Medulla oblongata (tissue), 1 donor: ENCODE results near the gene FGGY.
A peak's percentile ranks its signal among the peaks of the same experiment; 100 is the strongest.

ENCODE experiments used
- DNase-seq: peaks from one replicate; pipeline ENCODE4 v3.0.0-alpha.2; 2015; ENCODE audit errors: extremely low spot score

The FGGY gene

DNA sequence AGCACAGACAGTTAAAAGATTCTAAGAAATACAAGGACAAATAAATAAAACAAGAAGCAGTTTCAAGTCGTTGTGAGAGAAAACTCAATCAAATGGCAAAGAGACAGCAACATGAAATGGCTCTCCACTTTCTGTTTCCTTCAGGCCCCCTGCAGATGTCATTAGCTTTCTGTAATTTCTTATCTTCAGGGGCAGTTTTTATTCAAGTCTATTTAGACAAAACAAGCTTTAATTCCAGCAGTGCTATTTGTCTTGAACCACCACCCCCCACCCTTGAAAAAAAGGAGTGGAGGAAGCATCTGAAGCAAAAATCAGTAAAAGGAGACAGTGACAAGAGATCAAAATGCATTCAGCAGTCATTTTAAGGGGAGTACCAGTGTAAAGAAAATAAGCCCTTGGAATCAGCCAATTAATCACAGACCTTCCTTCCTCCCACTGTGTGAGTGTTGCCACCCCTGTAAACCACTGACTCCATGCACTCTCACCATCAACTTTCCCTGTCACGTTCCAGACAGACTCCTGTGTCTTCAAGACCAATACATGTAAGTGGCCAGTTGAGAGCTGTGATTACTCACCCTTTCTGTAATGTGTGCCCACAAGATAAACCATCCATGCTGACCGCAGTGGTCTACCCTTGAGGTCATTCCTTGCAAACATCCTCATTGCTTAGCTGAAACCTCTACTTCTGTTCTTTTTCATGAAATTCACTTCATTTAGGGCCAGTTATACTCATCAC lies 381.8 kb downstream of the FGGY start:
- DNase-seq: no peak

DNA sequence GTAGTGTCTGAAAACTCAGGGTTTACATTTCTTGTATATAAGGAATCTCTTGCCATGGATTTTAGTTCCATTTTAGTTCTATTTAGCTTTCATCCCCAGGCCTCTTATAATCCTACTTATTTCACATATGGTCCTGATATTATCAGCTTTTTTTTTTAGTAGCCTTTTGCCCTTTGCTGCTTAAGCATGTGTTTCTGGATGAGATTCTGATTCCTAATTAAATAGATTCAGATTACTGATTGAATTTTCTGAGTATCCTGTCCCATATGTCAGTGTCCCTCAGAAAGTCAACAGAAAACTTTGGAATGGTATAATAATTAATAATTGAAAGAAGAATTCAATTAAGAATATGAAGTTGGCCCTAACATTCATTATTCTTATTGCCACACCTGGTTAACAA lies 383.1 kb downstream of the FGGY start:
- DNase-seq: no peak

DNA sequence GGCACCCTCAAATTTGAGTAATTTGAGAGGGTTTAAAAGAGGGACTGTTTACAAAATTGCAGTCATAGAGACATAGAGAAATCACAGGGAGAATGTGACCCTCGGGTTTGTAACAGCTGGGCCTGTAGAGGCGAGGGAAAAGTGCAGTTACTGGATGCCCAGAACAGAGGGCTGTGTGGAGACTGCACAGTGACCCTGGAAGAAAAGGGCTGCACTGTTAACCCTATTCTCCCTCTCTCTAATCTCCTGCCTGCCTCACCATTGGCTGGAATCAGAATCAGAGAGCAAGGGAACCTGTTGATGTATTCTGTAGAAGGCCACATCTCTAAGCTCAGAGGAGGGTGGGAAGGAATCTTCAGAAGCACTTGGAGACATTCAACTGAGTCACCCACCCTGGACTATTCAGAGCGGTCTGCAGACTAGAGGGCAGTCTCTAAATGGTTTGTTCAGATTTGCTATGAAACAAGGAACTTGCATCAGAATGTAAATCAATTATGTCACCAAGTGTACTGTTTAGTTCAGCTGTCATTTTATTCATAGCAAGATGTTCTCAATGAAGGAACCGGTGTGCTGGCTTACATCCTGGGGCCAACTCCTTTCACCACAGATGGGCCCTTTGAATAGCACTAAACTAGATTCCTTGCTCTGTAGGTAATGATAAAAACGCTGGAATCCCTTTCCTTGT lies 385.6 kb downstream of the FGGY start:
- no peak for DNase-seq

DNA sequence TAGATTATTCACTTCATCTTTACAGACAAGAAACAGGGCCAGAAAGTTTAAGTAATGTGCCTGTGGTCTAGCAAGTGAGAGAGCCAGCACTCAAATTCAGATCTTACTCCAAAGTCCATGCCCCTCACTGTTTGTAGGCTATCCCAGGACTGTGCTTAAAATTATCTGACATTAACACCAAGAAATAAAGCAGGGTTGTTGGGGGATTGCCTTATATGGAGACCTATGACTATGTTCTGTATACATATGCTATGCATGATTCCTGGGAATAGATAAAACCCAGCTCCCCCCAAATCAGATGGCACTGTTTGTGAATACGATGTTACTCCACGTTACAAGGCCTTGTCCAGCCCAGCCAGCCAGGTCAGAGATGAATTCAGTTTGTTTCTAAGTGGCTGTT lies 386.3 kb downstream of the FGGY start:
- DNase-seq: no peak

DNA sequence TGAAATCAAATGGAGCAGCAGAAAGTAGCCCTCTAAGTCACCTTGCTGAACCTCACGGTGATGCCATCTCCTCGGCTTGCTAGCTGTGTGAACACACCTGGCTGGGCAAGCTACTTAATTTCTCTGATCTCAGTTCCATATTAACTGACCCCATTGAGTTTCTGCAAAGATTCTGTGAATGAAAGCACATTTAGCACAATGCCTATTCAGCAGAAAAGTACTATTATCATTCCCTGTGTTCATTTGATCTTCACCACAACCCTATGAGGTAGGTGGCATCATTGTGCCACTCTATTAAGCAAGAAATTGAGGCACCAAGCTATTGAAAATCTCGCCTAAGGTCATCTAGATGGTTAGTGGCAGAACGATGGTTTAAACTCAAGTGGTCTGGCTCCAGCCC lies 387.8 kb downstream of the FGGY start:
- no peak for DNase-seq

DNA sequence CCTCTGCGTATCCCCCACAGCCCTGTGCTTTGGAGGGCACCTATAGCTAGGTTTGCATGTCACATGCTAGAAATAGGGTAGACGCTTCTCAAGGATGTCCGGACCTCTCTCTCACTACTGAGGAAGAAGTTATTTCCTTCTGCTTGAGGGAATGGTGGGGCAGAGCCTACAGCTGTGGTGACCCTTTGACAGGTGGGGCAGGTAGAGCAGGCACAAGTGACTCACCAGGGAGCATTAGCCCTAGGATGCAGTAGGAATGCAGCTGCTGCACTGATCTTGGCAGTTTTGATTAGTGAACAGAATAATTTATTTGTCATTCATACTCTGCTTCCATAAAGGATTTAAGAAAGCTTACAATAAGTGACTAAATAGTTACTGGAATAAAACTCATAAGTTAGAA lies 388.2 kb downstream of the FGGY start:
- no peak for DNase-seq

DNA sequence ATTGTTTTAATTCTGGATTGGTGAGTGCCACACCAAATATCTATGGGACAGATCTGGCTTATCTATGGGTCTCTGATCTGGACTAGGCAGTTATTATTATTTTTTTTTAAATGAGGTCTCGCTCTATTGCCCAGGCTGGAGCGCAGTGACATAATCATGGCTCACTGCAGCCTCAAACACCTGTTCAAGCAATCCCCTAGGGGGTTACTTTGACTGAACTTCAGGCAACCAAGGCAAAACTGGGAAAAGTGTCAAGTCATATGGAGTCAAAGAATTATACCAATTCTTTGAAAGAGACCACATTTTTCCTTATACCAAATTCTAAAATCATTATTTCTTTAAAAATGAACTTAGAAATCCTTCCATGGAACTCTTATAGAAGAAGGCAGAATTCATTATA lies 388.8 kb downstream of the FGGY start:
- DNase-seq: no peak

DNA sequence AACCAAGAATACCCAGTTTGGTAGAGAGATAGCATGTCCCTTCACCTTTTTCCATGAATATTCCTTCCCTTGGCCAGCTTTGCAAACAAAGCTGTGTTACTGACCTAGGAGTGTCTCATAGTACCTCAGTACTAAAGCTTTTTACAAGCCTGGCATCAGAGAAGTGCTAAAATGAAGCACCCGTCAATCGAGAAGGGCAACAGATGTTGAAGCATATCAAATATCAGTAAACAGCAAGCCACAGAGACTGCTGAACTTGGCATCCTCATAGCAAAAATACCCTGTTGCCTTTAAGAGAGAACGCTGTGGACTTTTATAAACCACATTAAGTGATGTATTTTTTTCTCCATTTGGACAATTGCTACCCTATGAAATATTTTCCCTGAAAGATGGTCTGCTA lies 389.3 kb downstream of the FGGY start:
- DNase-seq: no peak

DNA sequence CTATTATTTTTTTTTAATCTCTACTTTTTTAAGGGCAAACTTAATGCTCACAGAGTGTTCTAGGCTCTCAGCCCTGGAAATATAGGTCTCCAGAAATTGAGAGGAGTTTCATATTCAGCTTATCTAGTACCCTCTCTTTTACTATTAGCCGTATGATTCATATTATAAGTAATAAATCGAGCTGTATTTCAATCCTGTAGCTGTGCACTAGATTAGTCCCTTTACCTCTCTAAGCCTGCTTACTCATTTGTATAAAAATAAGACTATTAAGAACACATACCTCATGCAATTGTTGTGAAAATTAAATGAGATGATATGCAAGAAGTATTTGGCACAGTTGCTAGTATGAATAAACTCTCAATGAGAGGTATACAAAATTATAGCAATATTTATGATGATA lies 389.7 kb downstream of the FGGY start:
- DNase-seq: no peak

DNA sequence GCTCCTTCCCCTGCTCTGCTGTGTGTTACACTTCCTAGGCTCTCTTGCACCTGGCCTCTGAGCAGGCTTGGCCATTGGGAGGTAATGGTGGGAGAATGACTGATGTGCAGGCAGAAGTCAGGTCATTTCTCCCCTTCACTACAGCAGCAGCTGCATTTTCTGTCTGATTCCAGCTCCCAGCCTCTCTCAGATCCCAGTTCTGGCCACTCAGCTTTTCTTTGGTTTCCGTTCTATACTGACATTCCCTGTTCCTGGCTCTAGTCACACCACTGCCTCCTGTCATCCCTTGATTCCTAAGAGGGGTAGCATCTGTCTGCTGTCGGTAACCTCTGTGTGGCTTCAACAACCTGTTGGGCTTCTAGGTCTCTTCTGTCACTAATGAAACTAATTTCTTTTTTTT lies 390.2 kb downstream of the FGGY start:
- no peak for DNase-seq

DNA sequence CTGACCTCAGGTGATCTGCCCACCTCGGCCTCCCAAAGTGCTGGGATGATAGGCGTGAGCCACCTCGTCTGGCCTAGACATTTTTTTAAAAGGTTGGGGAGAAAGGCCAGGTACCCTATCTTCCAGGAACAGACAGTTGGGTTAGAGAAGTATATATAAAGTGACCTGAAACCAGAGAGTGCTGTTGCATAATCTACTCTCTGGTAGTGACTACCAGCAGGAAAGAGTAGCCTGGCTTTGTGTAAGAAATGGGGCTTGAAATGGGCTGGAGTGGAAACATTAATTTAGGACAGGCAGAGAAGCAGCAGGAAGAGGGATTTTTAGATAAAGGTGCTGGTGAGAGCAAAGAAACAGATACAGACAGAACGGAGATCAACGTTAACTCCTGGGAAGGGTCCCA lies 392.1 kb downstream of the FGGY start:
- DNase-seq: no peak

DNA sequence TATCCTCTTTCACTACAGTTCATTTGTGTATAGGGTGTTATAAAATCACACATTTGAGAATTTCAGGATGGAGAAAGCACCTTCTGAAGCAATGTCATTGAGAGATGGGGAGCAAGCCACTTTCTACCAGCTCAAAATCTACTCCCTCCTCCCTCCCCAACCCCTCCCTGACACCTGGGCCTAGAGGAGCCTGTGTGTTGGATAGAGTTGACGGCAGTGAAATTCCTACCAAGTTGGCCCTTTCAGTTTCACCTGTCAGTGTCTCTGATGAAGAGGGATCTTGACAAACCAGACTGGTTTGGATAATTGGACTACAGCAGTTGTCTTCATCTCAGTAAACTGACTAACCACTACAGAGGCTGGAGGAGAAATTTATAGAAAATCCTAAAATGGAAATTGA lies 392.8 kb downstream of the FGGY start:
- no peak for DNase-seq

DNA sequence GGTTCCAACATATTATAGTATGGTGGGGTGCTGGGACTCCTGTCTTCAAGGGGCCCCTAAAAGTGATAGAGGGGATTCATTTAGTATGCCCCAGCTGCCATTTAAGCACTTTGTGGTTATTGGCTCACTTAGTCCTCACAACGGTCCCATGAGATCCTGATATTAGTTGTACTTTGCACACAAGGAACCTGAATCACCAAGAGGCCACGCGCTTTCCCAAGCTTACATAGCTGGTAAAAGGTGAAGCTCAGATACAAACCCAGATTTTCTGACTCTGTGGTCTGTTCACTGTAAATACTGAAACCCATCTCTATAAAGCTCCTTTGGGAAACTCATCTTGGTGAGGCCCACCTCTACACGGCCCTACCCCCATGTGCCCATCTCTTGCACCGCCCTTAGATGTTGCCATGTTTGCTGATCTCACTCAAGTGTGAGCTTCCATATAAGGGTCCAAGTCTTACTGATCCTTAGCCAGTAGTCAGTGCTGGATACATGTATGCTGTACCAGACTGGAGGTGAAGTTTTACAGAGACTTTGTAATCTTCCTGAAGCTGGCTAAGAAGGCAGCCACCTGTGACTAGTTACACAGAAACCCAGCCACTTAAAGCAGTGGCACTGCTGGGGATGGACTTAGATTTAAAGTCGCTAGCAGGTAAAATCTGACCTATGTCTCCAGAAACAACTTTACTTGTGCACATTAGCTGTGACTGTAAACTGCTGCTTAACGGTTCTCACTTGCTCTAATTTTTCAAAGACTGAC lies 393.5 kb downstream of the FGGY start:
- DNase-seq: no peak

DNA sequence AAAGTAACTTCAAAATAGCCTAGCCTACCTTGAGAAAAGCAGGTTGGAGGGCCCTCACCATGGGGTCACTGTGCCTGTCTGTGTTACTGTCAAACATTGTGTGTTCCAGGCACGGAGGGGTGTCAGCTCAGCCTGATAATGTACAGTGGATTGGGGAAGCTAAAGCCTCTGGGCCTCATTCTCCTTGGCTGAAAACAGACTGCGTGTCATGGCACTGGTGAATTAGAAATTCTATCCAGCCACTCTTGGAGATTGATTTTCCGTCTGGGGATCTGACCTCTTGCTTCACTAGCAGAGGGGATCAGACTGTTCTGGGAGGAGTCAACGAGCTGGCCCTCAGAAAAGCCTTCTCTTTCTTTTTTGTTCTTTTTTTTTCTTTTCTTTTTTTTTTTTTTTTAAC lies 394.4 kb downstream of the FGGY start:
- no peak for DNase-seq

DNA sequence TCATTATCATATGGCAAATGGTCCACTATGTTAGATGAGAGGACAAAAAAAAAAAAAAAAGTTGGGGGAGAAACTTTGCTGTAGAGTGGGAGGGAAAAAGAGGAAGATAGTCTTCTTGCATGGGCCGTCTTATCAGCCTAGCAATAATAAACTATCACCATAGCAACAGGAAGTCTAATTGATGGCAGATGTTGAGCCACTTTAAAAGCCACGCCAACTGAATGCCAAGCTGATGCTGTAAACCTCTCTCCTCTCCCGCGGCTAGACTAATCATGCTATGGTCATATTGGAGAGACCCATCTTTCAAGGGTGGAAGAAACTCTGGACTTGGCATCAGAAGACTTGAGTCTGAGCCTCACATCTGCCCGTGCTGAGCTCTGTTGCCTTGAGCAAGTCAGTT lies 395.7 kb downstream of the FGGY start:
- DNase-seq: no peak

DNA sequence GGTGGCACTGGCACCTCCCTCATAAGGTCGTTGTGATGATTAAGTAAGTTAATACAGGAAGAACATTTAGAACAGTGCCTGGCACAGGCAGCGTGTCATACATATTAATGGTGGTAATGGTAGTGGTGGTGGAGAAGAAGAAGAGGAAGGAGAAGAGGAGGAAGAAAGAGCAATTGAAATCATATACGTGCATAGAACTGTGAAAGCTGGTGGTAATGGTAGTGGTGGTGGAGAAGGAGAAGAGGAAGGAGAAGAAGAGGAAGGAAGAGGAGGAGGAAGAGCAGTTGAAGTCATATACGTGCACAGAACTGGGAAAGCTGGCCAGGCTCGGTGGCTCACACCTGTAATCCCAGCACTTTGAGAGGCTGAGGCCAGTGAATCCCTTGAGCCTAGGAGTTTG lies 396.5 kb downstream of the FGGY start:
- no peak for DNase-seq

DNA sequence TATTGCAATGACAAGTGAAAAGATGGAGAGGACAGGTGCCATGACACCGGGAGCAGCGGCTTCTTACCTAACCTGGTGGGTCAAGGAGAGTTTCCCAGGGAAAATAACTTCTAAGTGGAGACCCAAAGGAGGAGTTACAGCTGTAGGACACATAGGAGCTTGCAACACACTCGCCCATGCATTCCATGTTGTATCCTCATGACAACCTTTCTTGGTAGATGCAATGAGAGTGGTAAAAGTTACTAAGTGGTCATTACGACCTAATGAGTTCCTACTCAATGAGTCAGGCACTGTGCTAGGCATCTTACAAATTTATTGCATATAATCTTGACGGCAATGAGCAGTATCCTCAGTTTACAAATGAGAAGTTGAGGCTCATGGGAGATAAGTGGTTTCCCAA lies 398.4 kb downstream of the FGGY start:
- DNase-seq: no peak

DNA sequence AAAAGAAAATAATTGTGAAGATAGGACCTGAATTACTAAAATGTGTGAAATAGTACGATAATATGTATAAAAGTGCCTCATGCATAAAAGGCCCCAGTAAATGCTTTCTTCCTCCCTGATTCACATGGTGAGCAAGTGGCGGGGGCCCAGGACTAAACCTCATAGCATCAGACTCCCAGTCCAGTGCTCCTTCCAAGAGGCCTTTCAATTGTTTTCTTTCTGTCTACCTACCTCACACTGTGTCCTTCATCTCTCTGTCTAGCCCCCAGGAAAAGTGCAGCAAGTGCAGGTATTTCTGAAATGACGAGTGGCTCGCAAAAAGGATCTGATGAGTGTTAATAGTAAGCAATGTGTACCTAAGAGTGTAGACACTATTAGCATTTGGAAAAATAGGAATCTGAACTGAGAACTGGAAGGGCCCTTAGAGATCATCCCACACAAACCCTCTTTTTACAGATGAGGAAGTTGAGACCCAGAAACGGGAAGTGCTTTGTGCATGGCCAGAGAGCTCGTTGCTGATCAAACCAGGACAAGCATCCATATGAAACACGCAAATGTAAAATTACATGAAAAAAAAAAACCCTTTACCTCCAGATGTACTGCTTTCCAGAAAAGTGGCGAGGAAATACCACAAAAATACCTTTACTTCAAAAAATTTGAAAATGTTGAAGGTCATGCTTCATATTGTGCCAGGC lies 399.7 kb downstream of the FGGY start:
- DNase-seq: peak; percentile 74

DNA sequence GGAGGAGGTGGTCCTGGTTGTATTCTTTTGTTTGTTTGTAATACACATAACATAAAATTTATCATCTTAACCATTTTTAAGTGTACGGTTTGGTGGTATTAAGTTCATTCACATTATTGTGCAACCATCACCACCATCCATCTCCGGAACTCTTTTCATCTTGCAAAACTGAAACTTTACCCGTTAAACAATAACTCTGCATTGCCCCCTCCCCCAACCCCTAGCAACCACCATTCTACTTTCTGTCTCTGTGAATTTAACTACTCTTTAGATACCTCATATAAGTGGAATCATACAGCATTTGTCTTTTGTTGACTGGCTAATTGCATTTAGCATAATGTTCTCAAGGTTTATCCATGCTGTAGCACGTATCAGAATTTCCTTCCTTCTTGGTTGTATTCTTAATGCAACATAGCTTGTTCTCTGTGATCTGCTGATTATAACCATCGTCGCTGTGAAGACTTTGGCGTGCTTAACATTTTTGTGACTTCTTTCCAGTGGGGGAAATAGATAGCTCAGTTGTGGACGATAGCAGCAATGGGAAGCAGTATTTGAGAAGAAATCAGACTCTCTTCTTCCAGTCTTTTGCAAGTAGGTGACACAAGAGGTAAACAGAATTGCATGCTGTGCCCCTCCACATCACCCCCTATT lies 400.4 kb downstream of the FGGY start:
- peak; percentile 18 for DNase-seq

DNA sequence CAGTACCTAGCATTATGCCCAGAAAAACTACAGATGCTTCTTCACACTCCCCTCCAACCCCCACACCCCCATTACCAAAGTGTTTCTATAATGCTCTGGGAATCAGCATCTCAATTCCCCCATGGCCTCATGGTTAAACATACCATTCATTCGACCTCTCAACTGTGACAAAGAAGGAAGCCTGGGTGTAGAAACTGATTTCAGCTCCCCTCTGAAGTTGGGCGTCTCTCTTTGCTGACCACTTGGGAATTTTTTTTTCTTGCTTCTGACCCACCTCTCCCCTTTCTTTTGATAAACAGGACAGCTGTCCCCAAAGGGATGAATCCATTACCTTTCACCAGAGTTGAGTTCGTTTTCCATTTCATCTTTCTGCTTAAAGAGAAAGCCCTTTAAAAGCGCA lies 401.5 kb downstream of the FGGY start:
- no peak for DNase-seq

DNA sequence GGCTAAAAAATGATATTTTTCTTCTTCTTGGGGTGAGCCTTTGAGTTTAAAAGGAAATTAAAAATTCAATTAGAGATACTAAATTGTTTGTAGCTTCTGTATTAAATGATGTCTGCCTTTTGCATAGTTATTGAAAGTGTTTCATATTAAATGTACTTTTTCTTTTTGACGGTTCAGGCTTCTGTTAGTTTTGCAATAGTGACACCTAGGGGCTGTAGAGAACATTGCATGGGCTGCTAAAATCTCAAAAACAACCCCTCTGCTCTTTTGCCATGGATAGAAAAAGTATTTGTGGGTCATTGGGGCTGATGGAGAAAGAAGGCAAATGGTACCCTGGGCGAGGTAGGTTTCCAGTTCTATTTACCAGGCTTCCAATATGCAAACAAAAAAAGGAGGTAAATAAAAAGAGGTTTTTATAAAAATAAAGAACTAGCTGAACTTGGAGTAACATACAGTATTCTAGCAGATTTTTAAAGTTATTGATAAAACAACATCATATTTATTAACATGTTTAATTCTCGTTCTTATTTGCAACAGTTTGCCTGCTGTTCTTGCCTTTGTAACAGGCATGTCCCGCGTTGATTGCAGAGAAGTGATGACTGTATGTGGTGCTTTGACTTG lies 402.4 kb downstream of the FGGY start:
- peak; percentile 73 for DNase-seq
